ENCODE results near the gene HHAT. TPM values are rescaled to one million over a fixed set of nuclear protein-coding genes. Genes with fewer than 3 reads are reported as not detected.
A peak's percentile ranks its signal among the peaks of the same experiment; 100 is the strongest.

Gene HHAT
- total RNA-seq, 2 donors from 2014 or later, result 4.5 to 4.6 TPM

DNA sequence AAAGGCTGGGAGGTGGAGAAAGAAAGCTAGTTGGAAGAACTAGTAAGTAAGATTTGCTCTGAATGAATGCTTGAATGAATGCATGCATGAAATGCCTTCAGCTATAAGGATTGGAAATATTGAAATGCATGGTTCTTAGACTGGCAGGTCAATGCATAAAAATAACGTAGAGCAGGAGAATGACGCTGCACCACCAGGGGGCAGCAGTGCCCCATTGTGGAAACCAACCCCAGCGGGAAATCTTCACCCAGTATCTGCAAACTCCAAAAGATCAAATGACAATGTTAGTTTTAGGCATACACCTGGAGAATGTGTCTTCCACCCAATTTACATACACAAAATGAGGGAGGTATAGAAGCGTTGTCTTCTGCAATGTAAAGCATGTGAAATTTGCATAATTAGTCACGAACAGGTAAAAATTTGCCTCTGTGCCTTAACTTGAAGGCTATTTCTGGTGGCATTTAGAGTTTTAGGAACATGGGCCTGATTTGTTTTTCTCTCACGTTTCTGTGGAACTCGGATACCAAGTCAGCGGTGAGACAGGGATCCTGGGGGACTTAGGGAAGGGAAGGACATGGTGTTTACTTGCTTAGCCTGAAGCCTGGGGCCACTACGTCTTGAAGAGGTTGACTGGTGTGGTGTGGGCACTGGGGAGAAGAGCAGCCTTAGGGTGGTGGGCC lies 78.6 kb downstream of the HHAT start:
- TF ChIP-seq, protein P1, sequence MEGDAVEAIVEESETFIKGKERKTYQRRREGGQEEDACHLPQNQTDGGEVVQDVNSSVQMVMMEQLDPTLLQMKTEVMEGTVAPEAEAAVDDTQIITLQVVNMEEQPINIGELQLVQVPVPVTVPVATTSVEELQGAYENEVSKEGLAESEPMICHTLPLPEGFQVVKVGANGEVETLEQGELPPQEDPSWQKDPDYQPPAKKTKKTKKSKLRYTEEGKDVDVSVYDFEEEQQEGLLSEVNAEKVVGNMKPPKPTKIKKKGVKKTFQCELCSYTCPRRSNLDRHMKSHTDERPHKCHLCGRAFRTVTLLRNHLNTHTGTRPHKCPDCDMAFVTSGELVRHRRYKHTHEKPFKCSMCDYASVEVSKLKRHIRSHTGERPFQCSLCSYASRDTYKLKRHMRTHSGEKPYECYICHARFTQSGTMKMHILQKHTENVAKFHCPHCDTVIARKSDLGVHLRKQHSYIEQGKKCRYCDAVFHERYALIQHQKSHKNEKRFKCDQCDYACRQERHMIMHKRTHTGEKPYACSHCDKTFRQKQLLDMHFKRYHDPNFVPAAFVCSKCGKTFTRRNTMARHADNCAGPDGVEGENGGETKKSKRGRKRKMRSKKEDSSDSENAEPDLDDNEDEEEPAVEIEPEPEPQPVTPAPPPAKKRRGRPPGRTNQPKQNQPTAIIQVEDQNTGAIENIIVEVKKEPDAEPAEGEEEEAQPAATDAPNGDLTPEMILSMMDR (IDR thresholded peaks at IDR 0.05), result peak; percentile 95
- ATAC-seq (ENCODE audit: insufficient number of reproducible peaks, low FRiP score, low read depth), result no peak
- Histone ChIP-seq H3K27ac (no peak overlapping the region), H3K36me3 (no peaks in the 10 kb centered on the region), H3K4me1 (ENCODE audit: control insufficient read depth in 1 of 2, low read depth in 2 of 2) (no peaks in the 10 kb centered on the region), H3K27me3 (replicated peaks; ENCODE audit: insufficient read depth) (no peaks in the 10 kb centered on the region), H3K4me3 (no peak overlapping the region), H3K9me3 (no peaks in the 10 kb centered on the region)
- DNase-seq (ENCODE audit: low spot score), result no peak

DNA sequence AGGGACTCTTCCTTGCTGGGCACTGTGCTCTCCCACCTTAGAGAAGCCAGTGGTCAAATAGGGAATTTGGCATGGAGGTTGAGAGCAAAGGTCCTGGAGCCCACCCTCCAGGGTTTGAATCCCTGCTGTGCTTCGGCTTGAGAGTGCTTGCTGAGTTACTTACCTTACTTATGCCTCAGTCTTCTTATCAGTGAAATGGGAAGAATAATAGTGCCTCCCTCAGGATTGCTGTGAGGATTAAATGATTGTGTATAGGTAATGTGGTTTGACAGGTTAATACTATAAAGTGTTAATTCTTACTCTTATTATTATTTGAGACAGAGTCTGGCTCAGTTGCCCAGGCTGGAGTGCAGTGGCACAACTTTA lies 79.2 kb downstream of the HHAT start:
- Histone ChIP-seq H3K36me3 (no peaks in the 10 kb centered on the region), H3K27me3 (replicated peaks; ENCODE audit: insufficient read depth) (no peaks in the 10 kb centered on the region)

DNA sequence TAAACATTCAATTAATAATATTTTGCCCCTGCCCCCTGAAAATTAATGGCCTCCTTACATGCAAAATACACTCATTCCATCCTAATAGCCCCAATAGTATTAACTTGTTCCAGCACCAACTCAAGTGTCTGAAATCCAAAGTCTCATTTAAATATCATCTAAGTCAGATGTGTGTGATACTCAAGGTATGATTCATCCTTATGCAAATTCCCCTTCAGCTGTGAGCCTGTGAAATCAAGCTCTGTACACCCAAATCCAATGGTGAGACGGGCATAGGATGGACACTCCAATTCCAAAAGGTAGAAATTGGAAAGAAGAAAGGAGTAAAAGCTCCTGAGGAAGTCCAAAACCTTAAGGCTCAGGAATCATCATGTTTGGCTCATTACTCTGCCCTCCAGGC lies 83.5 kb downstream of the HHAT start:
- ATAC-seq (ENCODE audit: insufficient number of reproducible peaks, low FRiP score, low read depth), result no peak
- H3K27ac ChIP-seq, result no peak overlapping the region
- H3K4me3 ChIP-seq, result no peak overlapping the region

More for the DNA sequence above, 79.2 kb downstream of the HHAT start:
- Histone ChIP-seq H3K9me3 (no peaks in the 10 kb centered on the region), H3K27ac (no peak overlapping the region), H3K4me1 (ENCODE audit: control insufficient read depth in 1 of 2, low read depth in 2 of 2) (no peaks in the 10 kb centered on the region), H3K4me3 (no peak overlapping the region)
- ATAC-seq (ENCODE audit: insufficient number of reproducible peaks, low FRiP score, low read depth), result no peak
- no peak for DNase-seq (ENCODE audit: low spot score)
- TF ChIP-seq, protein P1 (IDR thresholded peaks at IDR 0.05), result no peak

DNA sequence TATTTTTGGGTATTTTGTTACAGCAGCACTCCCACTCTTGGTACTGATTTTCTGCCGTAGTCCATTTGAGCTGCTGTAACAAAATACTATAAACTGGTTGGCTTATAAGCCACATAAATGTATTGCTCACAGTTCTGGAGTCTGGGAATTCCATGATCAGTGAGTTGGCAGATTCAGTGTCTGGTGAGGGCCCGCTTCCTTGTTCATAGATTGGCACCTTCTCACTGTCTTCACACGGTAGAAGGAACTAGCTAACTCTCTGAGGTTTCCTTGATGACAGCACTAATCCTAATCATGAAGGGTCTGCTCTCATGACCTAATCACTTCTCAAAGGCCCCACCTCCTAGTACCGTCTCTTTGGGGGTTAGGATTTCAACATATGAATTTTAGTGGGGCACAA lies 85.2 kb downstream of the HHAT start:
- no peaks in the 10 kb centered on the region for H3K9me3 ChIP-seq
- DNase-seq (ENCODE audit: low spot score), result no peak
- no peak for ATAC-seq (ENCODE audit: insufficient number of reproducible peaks, low FRiP score, low read depth)
- H3K27ac ChIP-seq, result no peak overlapping the region
- TF ChIP-seq, protein P1 (IDR thresholded peaks at IDR 0.05), result no peak
- no peaks in the 10 kb centered on the region for H3K36me3 ChIP-seq
- no peaks in the 10 kb centered on the region for H3K4me1 ChIP-seq (ENCODE audit: control insufficient read depth in 1 of 2, low read depth in 2 of 2)
- H3K27me3 ChIP-seq (replicated peaks; ENCODE audit: insufficient read depth), result no peaks in the 10 kb centered on the region
- H3K4me3 ChIP-seq, result no peak overlapping the region

More for the DNA sequence above, 83.5 kb downstream of the HHAT start:
- DNase-seq (ENCODE audit: low spot score), result no peak
- Histone ChIP-seq H3K4me1 (ENCODE audit: control insufficient read depth in 1 of 2, low read depth in 2 of 2) (no peaks in the 10 kb centered on the region), H3K27me3 (replicated peaks; ENCODE audit: insufficient read depth) (no peaks in the 10 kb centered on the region), H3K9me3 (no peaks in the 10 kb centered on the region), H3K36me3 (no peaks in the 10 kb centered on the region)
- TF ChIP-seq, protein P1 (IDR thresholded peaks at IDR 0.05), result no peak

DNA sequence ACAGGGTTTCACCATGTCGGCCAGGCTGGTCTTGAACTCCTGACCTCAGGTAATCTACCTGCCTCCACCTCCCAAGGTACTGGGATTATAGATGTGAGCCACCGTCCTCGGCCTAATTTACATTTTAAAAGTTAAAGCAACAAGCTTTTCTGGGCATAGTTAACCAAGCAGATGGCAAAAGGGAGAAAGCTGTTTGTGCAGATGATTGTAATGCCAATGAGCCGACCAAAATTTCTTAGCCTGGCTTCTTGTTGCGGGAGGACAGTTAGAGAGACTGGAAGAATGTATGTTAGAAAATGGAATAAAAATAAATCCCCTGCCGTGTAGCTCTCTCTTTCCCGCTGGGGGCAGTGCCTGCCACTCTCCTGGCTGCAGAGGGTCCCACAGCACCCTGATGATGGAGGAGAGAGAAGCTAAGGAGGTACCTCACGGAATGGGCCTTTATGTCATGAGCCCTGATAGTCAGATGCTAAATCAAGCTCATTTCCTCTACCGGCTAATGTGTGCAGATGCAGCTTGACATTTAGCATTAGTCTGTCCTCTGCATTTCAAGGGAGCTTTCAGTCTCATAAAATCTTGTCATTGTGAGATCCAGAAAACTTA lies 87.2 kb downstream of the HHAT start:
- Histone ChIP-seq H3K4me1 (ENCODE audit: control insufficient read depth in 1 of 2, low read depth in 2 of 2) (no peaks in the 10 kb centered on the region), H3K27me3 (replicated peaks; ENCODE audit: insufficient read depth) (no peaks in the 10 kb centered on the region), H3K9me3 (no peaks in the 10 kb centered on the region), H3K27ac (no peak overlapping the region), H3K4me3 (no peak overlapping the region), H3K36me3 (no peaks in the 10 kb centered on the region)
- ATAC-seq (ENCODE audit: insufficient number of reproducible peaks, low FRiP score, low read depth) (no peak), DNase-seq (ENCODE audit: low spot score) (no peak)
- TF ChIP-seq, protein P1 (IDR thresholded peaks at IDR 0.05), result no peak

Data from thoracic aorta (tissue), 2 donors.